Activated CD8-positive, alpha-beta memory T cell treated with anti-CD3 and anti-CD28 coated beads, Interleukin-2, amount 50 U/mL, for 1 hour (primary cell): Measurements from ENCODE around the gene NPAS2.

Source experiments
- DNase-seq: peaks from one replicate; pipeline ENCODE4 v3.0.0-alpha.2; 2020; ENCODE audit errors: extremely low read depth

NPAS2 gene

GRCh38 chr2:100968146-100969145, 148.5 kb downstream of the NPAS2 start:
- no peak for DNase-seq

GRCh38 chr2:100969998-100970397, 150.1 kb downstream of the NPAS2 start:
- DNase-seq = no peak

GRCh38 chr2:100971221-100971620, 151.3 kb downstream of the NPAS2 start:
- no peak for DNase-seq

GRCh38 chr2:100972452-100972851, 152.5 kb downstream of the NPAS2 start:
- no peak for DNase-seq

GRCh38 chr2:100974712-100975520, 155.0 kb downstream of the NPAS2 start:
- no peak for DNase-seq

GRCh38 chr2:100975521-100975785, 155.5 kb downstream of the NPAS2 start:
- no peak for DNase-seq

GRCh38 chr2:100976061-100976460, 156.1 kb downstream of the NPAS2 start:
- no peak for DNase-seq

GRCh38 chr2:100976645-100977391, 156.9 kb downstream of the NPAS2 start:
- DNase-seq = no peak

GRCh38 chr2:100977511-100977910, 157.6 kb downstream of the NPAS2 start:
- DNase-seq = no peak

- DNase-seq = no peak
Measured at GRCh38 chr2:100978582-100979191, 158.7 kb downstream of the NPAS2 start.

- no peak for DNase-seq
Measured at GRCh38 chr2:100980046-100980445, 160.1 kb downstream of the NPAS2 start.

- DNase-seq = no peak
Measured at GRCh38 chr2:100981011-100981410, 161.1 kb downstream of the NPAS2 start.

GRCh38 chr2:100982431-100982861, 162.5 kb downstream of the NPAS2 start:
- DNase-seq = no peak

- no peak for DNase-seq
Measured at GRCh38 chr2:100983201-100983600, 163.3 kb downstream of the NPAS2 start.

- DNase-seq = no peak
Measured at GRCh38 chr2:100983684-100984310, 163.9 kb downstream of the NPAS2 start.

- peak; percentile 63 for DNase-seq
Measured at GRCh38 chr2:100984892-100985307, 165.0 kb downstream of the NPAS2 start.

- no peak for DNase-seq
Measured at GRCh38 chr2:100986157-100986556, 166.2 kb downstream of the NPAS2 start.

- no peak for DNase-seq
Measured at GRCh38 chr2:100987536-100987935, 167.6 kb downstream of the NPAS2 start.

- no peak for DNase-seq
Measured at GRCh38 chr2:100987974-100988373, 168.0 kb downstream of the NPAS2 start.

- no peak for DNase-seq
Measured at GRCh38 chr2:100988630-100989417, 168.9 kb downstream of the NPAS2 start.
